Measurements from ENCODE around the gene CHCHD5.
"Not testable (repeated sequence)": the region's sequence is repeated elsewhere in the genome, so short reads cannot be mapped to it uniquely, and the experiment has no call there.

Gene CHCHD5
- total RNA-seq: 6.8 to 7.4 reads per million in 2 experiments

GRCh38 chr2:112584134-112584890 is at the start of gene CHCHD5:
Gene CHCHD5 (plus strand): TSS chr2:112584609. CDS start chr2:112584648, 39 bp downstream.
- DNase-seq (ENCODE audit: low read depth): peak; percentile 90

- no peak for DNase-seq (ENCODE audit: low read depth)
Observed at GRCh38 chr2:112534826-112535225, 49.6 kb upstream of the CHCHD5 start.

GRCh38 chr2:112536665-112537064 is 47.7 kb upstream of the CHCHD5 start:
- DNase-seq (ENCODE audit: low read depth): not testable (repeated sequence)

- no peak for DNase-seq (ENCODE audit: low read depth)
Observed at GRCh38 chr2:112539306-112539705, 45.1 kb upstream of the CHCHD5 start.

GRCh38 chr2:112540906-112541305 is 43.5 kb upstream of the CHCHD5 start:
- no peak for DNase-seq (ENCODE audit: low read depth)

GRCh38 chr2:112541315-112542122 is 42.9 kb upstream of the CHCHD5 start:
- DNase-seq (ENCODE audit: low read depth): no peak

- peak; percentile 67 for DNase-seq (ENCODE audit: low read depth)
Observed at GRCh38 chr2:112542123-112542983, 42.1 kb upstream of the CHCHD5 start, which contains the start of gene POLR1B. Gene POLR1B (plus strand): TSS chr2:112542465. CDS start chr2:112542495, 30 bp downstream.

- DNase-seq (ENCODE audit: low read depth): no peak
Observed at GRCh38 chr2:112542984-112543661, 41.3 kb upstream of the CHCHD5 start.

GRCh38 chr2:112547333-112547732 is 37.1 kb upstream of the CHCHD5 start:
- DNase-seq (ENCODE audit: low read depth): no peak

GRCh38 chr2:112548980-112549379 is 35.4 kb upstream of the CHCHD5 start:
- no peak for DNase-seq (ENCODE audit: low read depth)

- DNase-seq (ENCODE audit: low read depth): no peak
Observed at GRCh38 chr2:112566104-112566503, 18.3 kb upstream of the CHCHD5 start.

- not testable (repeated sequence) for DNase-seq (ENCODE audit: low read depth)
Observed at GRCh38 chr2:112566508-112566907, 17.9 kb upstream of the CHCHD5 start.

GRCh38 chr2:112572005-112572404 is 12.4 kb upstream of the CHCHD5 start:
- DNase-seq (ENCODE audit: low read depth): no peak

GRCh38 chr2:112577756-112578155 is 6.7 kb upstream of the CHCHD5 start:
- DNase-seq (ENCODE audit: low read depth): no peak

GRCh38 chr2:112579241-112579640 is 5.2 kb upstream of the CHCHD5 start:
- DNase-seq (ENCODE audit: low read depth): no peak

GRCh38 chr2:112580084-112580483 is 4.3 kb upstream of the CHCHD5 start:
- DNase-seq (ENCODE audit: low read depth): no peak

- no peak for DNase-seq (ENCODE audit: low read depth)
Observed at GRCh38 chr2:112582314-112582746, 2.1 kb upstream of the CHCHD5 start.

- DNase-seq (ENCODE audit: low read depth): no peak
Observed at GRCh38 chr2:112583497-112584133, 794 bp upstream of the CHCHD5 start.

- no peak for DNase-seq (ENCODE audit: low read depth)
Observed at GRCh38 chr2:112584891-112585250, 462 bp downstream of the CHCHD5 start.

- no peak for DNase-seq (ENCODE audit: low read depth)
Observed at GRCh38 chr2:112585400-112585799, 991 bp downstream of the CHCHD5 start.

Data from T follicular helper cell (primary cell).